B cell (primary cell): ENCODE data around the gene CAMTA2. TPM values are rescaled to one million over a fixed set of nuclear protein-coding genes. Genes with fewer than 3 reads are reported as not detected.

Experiments used
- ATAC-seq: fragments of 200-7000 bp; cut with Tn5 transposase; one replicate; pipeline ENCODE4 v1.10.0; 2021; ENCODE audit warnings: low read depth, mild to moderate bottlenecking, moderate number of reproducible peaks, moderate library complexity
- CTCF ChIA-PET: fragments of 350-600 bp; sonication (Branson Sonifier 250); formaldehyde crosslinking; loops from one replicate; lab custom pipeline; 2021; ENCODE audit warnings: antibody characterized with exemption, inconsistent platforms; lab: Charles Lee
- POLR2A ChIA-PET: fragments of 350-600 bp; sonication (Branson Sonifier 250); formaldehyde crosslinking; loops from one replicate; lab custom pipeline; 2021; ENCODE audit warnings: antibody characterized with exemption; lab: Charles Lee
- DNase-seq: peaks from one replicate; pipeline ENCODE4 v3.0.0; 2013
- H2AFZ ChIP-seq: 2 replicates; pipeline ENCODE4 v1.6.1; 2012; ENCODE audit warnings: mild to moderate bottlenecking, low read depth, low read length; ENCODE audit not compliant: insufficient read depth, poor library complexity, severe bottlenecking
- H3K27ac ChIP-seq, 2 donors: 1 replicate in 1 of 2; 2 replicates in 1 of 2; pipeline ENCODE4 v1.5.1; 2012 to 2013; ENCODE audit warnings: low read length in 2 of 2, mild to moderate bottlenecking in 2 of 2, moderate library complexity in 1 of 2
- H3K27me3 ChIP-seq, 4 experiments: fragments of 200-600 bp in 1 of 4; sonication (generic) in 1 of 4; replicated peaks in 1 of 4; 1 replicate in 2 of 4; 2 replicates in 2 of 4; pipeline versions ENCODE4 v1.6.1 to v1.7.0; 2013 to 2016; ENCODE audit warnings: low read length in 3 of 4, mild to moderate bottlenecking in 2 of 4, mixed read lengths in 1 of 4, moderate library complexity in 1 of 4; ENCODE audit not compliant: insufficient read depth in 4 of 4, control insufficient read depth in 3 of 4; ENCODE audit errors: control extremely low read depth in 1 of 4
- H3K36me3 ChIP-seq, 2 experiments: replicated peaks in 1 of 2; 1 replicate in 1 of 2; 2 replicates in 1 of 2; pipeline versions ENCODE4 v1.6.1 to v1.7.1; 2013; ENCODE audit warnings: low read length in 1 of 2; ENCODE audit not compliant: insufficient read depth in 2 of 2, control insufficient read depth in 1 of 2; ENCODE audit errors: control extremely low read depth in 1 of 2, extremely low read depth in 1 of 2
- H3K4me1 ChIP-seq, 2 donors: fragments of 200-600 bp in 1 of 2; sonication (generic) in 1 of 2; 1 replicate in 1 of 2; 2 replicates in 1 of 2; pipeline versions ENCODE4 v1.5.1 to v1.6.1; 2013 to 2017; ENCODE audit warnings: low read length in 2 of 2; ENCODE audit not compliant: control insufficient read depth in 2 of 2, insufficient read depth in 2 of 2
- H3K4me2 ChIP-seq: replicated peaks from 2 replicates; pipeline ENCODE3; 2012; ENCODE audit warnings: mild to moderate bottlenecking, low read depth, low read length; ENCODE audit not compliant: poor library complexity, severe bottlenecking
- H3K4me3 ChIP-seq, 5 experiments: fragments of 200-600 bp in 1 of 5; sonication (generic) in 1 of 5; 1 replicate in 3 of 5; 2 replicates in 2 of 5; pipeline versions ENCODE4 v1.5.1 to v1.7.0; 2011 to 2016; ENCODE audit warnings: low read length in 4 of 5, mild to moderate bottlenecking in 4 of 5, low read depth in 2 of 5, control low read depth in 1 of 5, moderate library complexity in 1 of 5; ENCODE audit not compliant: insufficient read depth in 1 of 5; ENCODE audit errors: control extremely low read depth in 1 of 5, extremely low read depth in 1 of 5
- H3K79me2 ChIP-seq: fragments of 200-600 bp; sonication (generic); one replicate; pipeline ENCODE4 v1.6.0; 2016; ENCODE audit warnings: low read length; ENCODE audit not compliant: control insufficient read depth, insufficient read depth
- H3K9ac ChIP-seq: fragments of 200-600 bp; sonication (generic); 2 replicates; pipeline ENCODE4 v1.6.1; 2017; ENCODE audit warnings: mild to moderate bottlenecking, low read length, moderate library complexity
- H3K9me3 ChIP-seq, 3 donors: one replicate each; pipeline versions ENCODE4 v1.6.1 to v1.7.1; 2013; ENCODE audit warnings: low read length in 2 of 3; ENCODE audit not compliant: control insufficient read depth in 2 of 3, insufficient read depth in 1 of 3; ENCODE audit errors: control extremely low read depth in 1 of 3
- H4K20me1 ChIP-seq: 2 replicates; pipeline ENCODE4 v1.6.0; 2012; ENCODE audit warnings: mild to moderate bottlenecking, low read length; ENCODE audit not compliant: insufficient read depth, control insufficient read depth, poor library complexity, severe bottlenecking
- H3K27ac Mint-ChIP-seq: one replicate; pipeline ENCODE4 v1.8.0; 2021; ENCODE audit warnings: mixed read lengths
- H3K27me3 Mint-ChIP-seq: one replicate; pipeline ENCODE4 v1.8.0; 2021; ENCODE audit warnings: mixed read lengths
- H3K4me1 Mint-ChIP-seq: one replicate; pipeline ENCODE4 v1.8.0; 2021; ENCODE audit warnings: mixed read lengths
- H3K4me3 Mint-ChIP-seq: one replicate; pipeline ENCODE4 v1.8.0; 2021; ENCODE audit warnings: mixed read lengths
- H3K9me3 Mint-ChIP-seq: one replicate; pipeline ENCODE4 v1.8.0; 2022; ENCODE audit warnings: mixed read lengths; ENCODE audit not compliant: insufficient read depth
- CTCF ChIP-seq: fragments of 200-600 bp; IDR thresholded peaks from one replicate; pipeline ENCODE4 v1.8.0; 2022; ENCODE audit warnings: antibody characterized with exemption, mild to moderate bottlenecking
- EZH2 ChIP-seq: IDR thresholded peaks from 2 replicates; pipeline ENCODE4 v1.6.1; 2012; ENCODE audit warnings: borderline replicate concordance, low read depth, mild to moderate bottlenecking, moderate library complexity, low read length; ENCODE audit not compliant: insufficient read depth, poor library complexity, severe bottlenecking
- WGBS: methylation state at CpG from one replicate; pipeline ENCODE4 v1.1.5; 2013; ENCODE audit warnings: missing lambda C conversion rate; ENCODE audit not compliant: insufficient coverage; 5-methylcytosine and 5-hydroxymethylcytosine counted together
- intact Hi-C: fragments of 100-400 bp; cut with micrococcal nuclease; formaldehyde crosslinking; loops from one replicate; pipeline ENCODE4 v1.10.0; 2022
- polyA plus RNA-seq: library from polyadenylated mRNA; depleted of rRNA; stranded (reverse); fragments of >200 nt; gene quantifications from 2 replicates; pipeline ENCODE4 v1.2.3, GENCODE V29; 2012
- total RNA-seq, 2 donors: library from RNA; stranded (reverse); fragments of 120-200 nt in 1 of 2; gene quantifications; 1 replicate in 1 of 2; 2 replicates in 1 of 2; pipeline versions ENCODE4 v1.2.3 to v1.2.4, GENCODE V29; 2013 to 2022

Gene CAMTA2
- total and polyA plus RNA-seq, 2 donors (not counting 1 experiment from before 2014, with no cell fraction given) = 48.3 to 57.9 TPM

- Histone ChIP-seq H3K4me2 (peak overlapping the region; percentile 98), H3K9ac (peak overlapping the region; percentile 97), H2AFZ (peak overlapping the region; percentile 97), H4K20me1 (peaks cover 42% of the 10 kb centered on the region), H3K4me1 (peaks cover 37 to 45% of the 10 kb centered on the region in 2 donors), H3K79me2 (peaks cover 45% of the 10 kb centered on the region), H3K27ac (peak overlapping the region; percentile 73 to 93), H3K9me3 (no peaks in the 10 kb centered on the region), H3K36me3 (peaks cover 0 to 28% of the 10 kb centered on the region in 2 experiments), H3K4me3 (peak overlapping the region; percentile 59 to 99 (median 96)), H3K27me3 (no peaks in the 10 kb centered on the region)
- DNase-seq (peak; percentile 90), ATAC-seq (peak; percentile 50)
- peak overlapping the region; percentile 99 for H3K27ac Mint-ChIP-seq
- H3K4me1 Mint-ChIP-seq = peaks cover 46% of the 10 kb centered on the region
- peak overlapping the region; percentile 98 for H3K4me3 Mint-ChIP-seq
- ChIA-PET POLR2A (interaction anchor here (0.5 to 4.9 kb wide), 11 partner anchors 9 to 985 kb away, joined by 3 to 81 read pairs (median 4); partner anchors contain the start of genes INCA1, KIF1C, RNF167 and SLC25A11), CTCF (interaction anchor here (1.1 to 3.0 kb wide), 3 partner anchors 9 to 39 kb away, joined by 3 to 16 read pairs (median 8); partner anchors contain the start of genes RNF167, SLC25A11 and SPAG7)
- 0% methylated on average over 38 of the region's 40 CpGs for WGBS
- H3K9me3 Mint-ChIP-seq = no peaks in the 10 kb centered on the region
- TF ChIP-seq CTCF (no peak), EZH2 (no peak)
- H3K27me3 Mint-ChIP-seq = no peaks in the 10 kb centered on the region
- intact Hi-C loops = loop anchor here (1.0 to 10.0 kb wide), 11 partner anchors 9 to 987 kb away; partner anchors contain the start of genes ARRB2, ATP2A3, CAMTA2 and INCA1
Observed at GRCh38 chr17:4948931-4949320, 38.5 kb downstream of the CAMTA2 start.
